Measurements from ENCODE around the gene UMODL1.

Gene UMODL1

GRCh38 chr21:42149656-42150473 lies 78.7 kb downstream of the UMODL1 start:
- no peak for DNase-seq (ENCODE audit: low read depth in 2 of 2)

- DNase-seq (ENCODE audit: low read depth in 2 of 2) = no peak
These were observed 79.5 kb downstream of the UMODL1 start for GRCh38 chr21:42150474-42151085.

- DNase-seq (ENCODE audit: low read depth in 2 of 2) = no peak
These were observed 80.2 kb downstream of the UMODL1 start for GRCh38 chr21:42151148-42151947.

- no peak for DNase-seq (ENCODE audit: low read depth in 2 of 2)
These were observed 80.8 kb downstream of the UMODL1 start for GRCh38 chr21:42151948-42152220.

GRCh38 chr21:42153046-42153686 lies 82.0 kb downstream of the UMODL1 start:
- no peak for DNase-seq (ENCODE audit: low read depth in 2 of 2)

- DNase-seq (ENCODE audit: low read depth in 2 of 2) = no peak
These were observed 82.6 kb downstream of the UMODL1 start for GRCh38 chr21:42153746-42154145.

GRCh38 chr21:42154237-42155044 lies 83.3 kb downstream of the UMODL1 start:
- DNase-seq (ENCODE audit: low read depth in 2 of 2) = no peak

GRCh38 chr21:42155045-42155855 lies 84.1 kb downstream of the UMODL1 start:
- DNase-seq (ENCODE audit: low read depth in 2 of 2) = no peak

- DNase-seq (ENCODE audit: low read depth in 2 of 2) = no peak
These were observed 85.8 kb downstream of the UMODL1 start for GRCh38 chr21:42156690-42157605.

- no peak for DNase-seq (ENCODE audit: low read depth in 2 of 2)
These were observed 86.6 kb downstream of the UMODL1 start for GRCh38 chr21:42157606-42158310.

- DNase-seq (ENCODE audit: low read depth in 2 of 2) = no peak
These were observed 87.7 kb downstream of the UMODL1 start for GRCh38 chr21:42158846-42159245.

- DNase-seq (ENCODE audit: low read depth in 2 of 2) = no peak
These were observed 88.5 kb downstream of the UMODL1 start for GRCh38 chr21:42159560-42160110.

GRCh38 chr21:42160111-42160721 lies 89.1 kb downstream of the UMODL1 start:
- no peak for DNase-seq (ENCODE audit: low read depth in 2 of 2)

GRCh38 chr21:42160765-42161164 lies 89.6 kb downstream of the UMODL1 start:
- DNase-seq (ENCODE audit: low read depth in 2 of 2) = no peak

GRCh38 chr21:42161401-42161955 lies 90.4 kb downstream of the UMODL1 start:
- no peak for DNase-seq (ENCODE audit: low read depth in 2 of 2)

GRCh38 chr21:42161956-42162681 lies 91.0 kb downstream of the UMODL1 start:
- DNase-seq (ENCODE audit: low read depth in 2 of 2) = no peak

All from fibroblast of skin of left biceps (primary cell).